ENCODE measurements around the gene CCDC174. TPM values are rescaled to one million over a fixed set of nuclear protein-coding genes. Genes with fewer than 3 reads are reported as not detected.

Gene CCDC174
- 10.8 to 16.7 TPM (median 12.8 TPM) in 5 replicates for total RNA-seq (2022; extraction: Qiagen RNA extraction; ENCODE audit: low read depth)

GRCh38 chr3:14651440-14652251 is at the start of gene CCDC174:
TSS of gene CCDC174 (plus strand) at chr3:14651762. CDS start at chr3:14651837, 75 bp downstream.

GRCh38 chr3:14674841-14675240 is 23.3 kb downstream of the CCDC174 start, which contains the start of gene C3orf20:
TSS of gene C3orf20 (plus strand) at chr3:14675141. CDS start at chr3:14682714, 7,573 bp downstream.

Other genes starting within 250 kb of the CCDC174 start
- 85.3 to 121 TPM (median 98.4 TPM) in 5 replicates for gene SLC6A6, start 249.2 kb upstream of the CCDC174 start, total RNA-seq (2022; extraction: Qiagen RNA extraction; ENCODE audit: low read depth)
- gene GRIP2, start 111.4 kb upstream of the CCDC174 start, total RNA-seq (2022; extraction: Qiagen RNA extraction; ENCODE audit: low read depth) = 1.4 to 2.2 TPM (median 1.9 TPM) in 5 replicates
- not detected in 5 replicates for gene C3orf20, start 23.4 kb downstream of the CCDC174 start, total RNA-seq (2022; extraction: Qiagen RNA extraction; ENCODE audit: low read depth)
- 0.05 TPM in 1 of 5 replicates, not detected in the others for gene FGD5, start 167.2 kb downstream of the CCDC174 start, total RNA-seq (2022; extraction: Qiagen RNA extraction; ENCODE audit: low read depth)